Chondrocyte (in vitro differentiated cells): ENCODE data around the gene SDHB. TPM values are rescaled to one million over a fixed set of nuclear protein-coding genes. Genes with fewer than 3 reads are reported as not detected.
A peak's percentile ranks its signal among the peaks of the same experiment; 100 is the strongest.

Experiments used
- DNase-seq: peaks from one replicate; pipeline ENCODE4 v3.0.0; 2021; ENCODE audit warnings: mixed read lengths, low spot score
- H3K27ac Mint-ChIP-seq: one replicate; pipeline ENCODE4 v1.8.0; 2021; ENCODE audit warnings: mild to moderate bottlenecking, moderate library complexity, mixed read lengths; ENCODE audit not compliant: unreplicated experiment
- H3K27me3 Mint-ChIP-seq: 2 replicates; pipeline ENCODE4 v1.8.0; 2021; ENCODE audit warnings: low read depth, mixed read lengths
- H3K36me3 Mint-ChIP-seq: 2 replicates; pipeline ENCODE4 v1.8.0; 2021; ENCODE audit warnings: low read depth, mixed read lengths
- H3K4me1 Mint-ChIP-seq: 2 replicates; pipeline ENCODE4 v1.8.0; 2021; ENCODE audit warnings: low read depth, mild to moderate bottlenecking, mixed read lengths
- H3K4me3 Mint-ChIP-seq: one replicate; pipeline ENCODE4 v1.8.0; 2021; ENCODE audit warnings: mild to moderate bottlenecking, moderate library complexity, mixed read lengths; ENCODE audit not compliant: unreplicated experiment
- H3K9me3 Mint-ChIP-seq: 2 replicates; pipeline ENCODE4 v1.8.0; 2021; ENCODE audit warnings: low read depth, mixed read lengths
- total RNA-seq: library from RNA; stranded (reverse); gene quantifications from 3 replicates; pipeline ENCODE4 v1.2.1, GENCODE V29; 2021
- TF ChIP-seq, protein P1 (sequence below): fragments of 200-600 bp; sonication (generic); IDR thresholded peaks from 2 replicates; pipeline ENCODE4 v1.5.0; 2021; ENCODE audit warnings: antibody characterized with exemption, mild to moderate bottlenecking, moderate library complexity

Gene SDHB
- total RNA-seq, 1 donor from 2014 or later = 54.7 TPM

DNA sequence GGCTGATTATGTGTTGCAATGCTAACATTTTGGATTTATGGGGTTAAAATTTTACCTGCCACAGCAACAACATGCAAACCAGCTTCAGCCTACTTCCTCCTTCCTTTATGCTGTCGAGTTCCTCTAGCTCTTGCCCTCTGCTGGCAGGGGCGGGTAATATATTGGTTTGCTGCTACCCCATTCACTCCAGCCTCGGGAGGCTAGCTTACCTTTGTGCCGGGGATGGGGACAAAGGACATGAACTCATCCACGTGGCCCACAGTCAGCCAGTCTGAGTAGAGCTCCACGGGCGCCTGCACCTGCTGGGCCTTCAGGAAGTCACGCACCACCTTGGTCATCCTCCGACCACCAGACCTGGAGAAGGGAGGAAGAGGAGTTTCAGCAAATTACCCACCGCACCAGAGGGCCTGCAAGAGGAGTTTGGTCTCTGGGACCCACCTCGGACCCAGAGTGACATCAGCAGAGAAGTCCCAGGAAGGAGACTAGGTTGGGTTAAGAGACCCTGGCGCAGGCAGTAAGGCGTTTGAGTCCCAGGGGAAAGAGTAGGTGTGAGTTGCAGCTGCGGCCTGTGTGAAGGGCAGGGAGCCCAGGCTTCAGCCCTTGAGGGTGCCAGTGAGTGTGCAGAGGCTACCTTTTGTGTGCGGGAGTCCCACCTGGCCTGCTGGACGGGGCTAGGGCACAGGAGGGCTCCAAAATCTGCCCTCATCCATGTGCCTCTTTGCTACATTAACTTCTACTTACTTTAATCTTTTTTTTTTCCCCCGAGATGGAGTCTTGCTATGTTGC, 21.8 kb upstream of the SDHB start:
- no peak overlapping the region for H3K4me3 Mint-ChIP-seq

DNA sequence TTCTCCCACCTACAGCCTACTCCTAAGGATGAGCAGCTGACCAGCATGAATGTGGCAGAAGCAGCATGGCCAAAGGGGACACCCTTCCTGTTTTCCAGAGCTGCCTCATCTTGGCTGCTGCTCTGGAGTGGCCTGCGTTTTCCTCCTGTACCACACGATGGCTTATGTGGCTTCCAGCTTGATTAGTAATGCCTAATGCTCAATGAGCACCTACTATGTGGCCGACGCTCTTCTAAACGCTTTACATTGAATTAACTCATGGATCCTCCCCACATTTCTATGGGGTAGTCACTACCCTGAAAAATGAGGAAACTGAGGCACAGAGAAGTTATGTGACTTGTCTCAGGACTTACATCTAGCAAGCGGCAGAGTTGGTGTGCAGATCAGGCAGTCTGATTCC, 18.0 kb upstream of the SDHB start:
- Mint-ChIP-seq H3K4me1 (no peaks in the 10 kb centered on the region), H3K36me3 (no peaks in the 10 kb centered on the region), H3K4me3 (no peak overlapping the region), H3K9me3 (no peaks in the 10 kb centered on the region), H3K27me3 (peaks cover under 1% of the 10 kb centered on the region), H3K27ac (no peak overlapping the region)
- TF ChIP-seq, protein P1, sequence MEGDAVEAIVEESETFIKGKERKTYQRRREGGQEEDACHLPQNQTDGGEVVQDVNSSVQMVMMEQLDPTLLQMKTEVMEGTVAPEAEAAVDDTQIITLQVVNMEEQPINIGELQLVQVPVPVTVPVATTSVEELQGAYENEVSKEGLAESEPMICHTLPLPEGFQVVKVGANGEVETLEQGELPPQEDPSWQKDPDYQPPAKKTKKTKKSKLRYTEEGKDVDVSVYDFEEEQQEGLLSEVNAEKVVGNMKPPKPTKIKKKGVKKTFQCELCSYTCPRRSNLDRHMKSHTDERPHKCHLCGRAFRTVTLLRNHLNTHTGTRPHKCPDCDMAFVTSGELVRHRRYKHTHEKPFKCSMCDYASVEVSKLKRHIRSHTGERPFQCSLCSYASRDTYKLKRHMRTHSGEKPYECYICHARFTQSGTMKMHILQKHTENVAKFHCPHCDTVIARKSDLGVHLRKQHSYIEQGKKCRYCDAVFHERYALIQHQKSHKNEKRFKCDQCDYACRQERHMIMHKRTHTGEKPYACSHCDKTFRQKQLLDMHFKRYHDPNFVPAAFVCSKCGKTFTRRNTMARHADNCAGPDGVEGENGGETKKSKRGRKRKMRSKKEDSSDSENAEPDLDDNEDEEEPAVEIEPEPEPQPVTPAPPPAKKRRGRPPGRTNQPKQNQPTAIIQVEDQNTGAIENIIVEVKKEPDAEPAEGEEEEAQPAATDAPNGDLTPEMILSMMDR = no peak
- peak; percentile 4 for DNase-seq

More for the DNA sequence above, 21.8 kb upstream of the SDHB start:
- no peak overlapping the region for H3K27ac Mint-ChIP-seq
- H3K4me1 Mint-ChIP-seq = no peaks in the 10 kb centered on the region
- peaks cover 3% of the 10 kb centered on the region for H3K27me3 Mint-ChIP-seq
- TF ChIP-seq, protein P1 = peak; percentile 72
- no peaks in the 10 kb centered on the region for H3K9me3 Mint-ChIP-seq
- H3K36me3 Mint-ChIP-seq = peaks cover 1% of the 10 kb centered on the region
- DNase-seq = peak; percentile 51

DNA sequence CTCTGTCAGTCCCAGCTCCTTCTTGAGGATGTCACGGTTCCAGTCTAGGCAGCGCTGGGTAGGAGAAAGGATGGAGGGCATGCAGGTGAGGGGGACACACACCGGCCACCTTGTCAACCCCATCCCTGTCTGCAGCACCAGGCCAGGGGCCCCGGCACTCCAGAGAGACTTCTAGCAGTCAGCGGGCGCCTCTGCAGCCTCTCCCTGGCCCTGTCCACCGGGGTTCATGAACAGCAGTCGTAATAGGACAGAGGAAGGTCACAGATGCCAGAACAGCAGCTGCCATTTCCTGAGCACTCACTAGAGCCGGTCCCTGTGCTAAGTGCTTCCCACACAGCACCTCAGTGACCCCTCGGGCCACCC, 16.3 kb upstream of the SDHB start:
- H3K36me3 Mint-ChIP-seq = no peaks in the 10 kb centered on the region
- no peak overlapping the region for H3K27ac Mint-ChIP-seq
- TF ChIP-seq, protein P1 = no peak
- no peaks in the 10 kb centered on the region for H3K9me3 Mint-ChIP-seq
- DNase-seq = peak; percentile 77
- H3K4me1 Mint-ChIP-seq = no peaks in the 10 kb centered on the region
- H3K27me3 Mint-ChIP-seq = no peaks in the 10 kb centered on the region
- no peak overlapping the region for H3K4me3 Mint-ChIP-seq

DNA sequence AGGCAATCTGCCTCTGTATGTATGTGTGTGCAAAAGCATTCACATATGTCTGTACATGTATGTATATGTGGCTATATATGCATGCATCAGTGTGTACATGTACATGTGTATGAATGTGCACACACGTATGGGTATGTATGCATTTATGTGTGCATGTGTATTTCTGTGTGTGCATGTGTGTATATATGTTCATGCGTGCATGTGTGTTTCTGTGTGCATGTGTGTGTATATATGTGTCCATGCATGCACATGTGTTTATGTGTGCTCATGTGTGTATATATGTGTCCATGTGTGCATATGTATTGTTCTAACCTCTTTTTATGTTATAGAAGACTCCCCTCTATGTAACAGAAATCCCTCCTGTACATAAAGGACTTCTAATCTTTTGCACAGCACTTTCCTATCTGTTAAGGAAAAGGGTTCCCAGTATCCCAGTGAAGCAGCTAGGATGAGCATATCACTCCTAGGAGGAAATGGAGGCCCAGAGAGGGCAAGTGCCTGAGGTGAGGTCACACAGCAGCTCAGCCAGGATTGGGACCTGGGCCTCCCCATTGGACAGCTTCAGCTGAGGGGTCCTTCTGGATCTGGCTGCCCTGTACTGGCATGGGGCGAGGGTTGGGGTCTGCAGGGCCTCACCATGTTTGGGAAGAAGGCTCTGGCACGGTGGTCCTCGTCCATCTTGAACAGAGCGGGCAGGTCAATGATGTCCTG, 15.8 kb upstream of the SDHB start:
- H3K4me1 Mint-ChIP-seq = no peaks in the 10 kb centered on the region
- peak; percentile 69 for DNase-seq
- H3K27ac Mint-ChIP-seq = no peak overlapping the region
- no peaks in the 10 kb centered on the region for H3K27me3 Mint-ChIP-seq
- H3K36me3 Mint-ChIP-seq = no peaks in the 10 kb centered on the region
- no peaks in the 10 kb centered on the region for H3K9me3 Mint-ChIP-seq
- TF ChIP-seq, protein P1 = no peak
- no peak overlapping the region for H3K4me3 Mint-ChIP-seq

DNA sequence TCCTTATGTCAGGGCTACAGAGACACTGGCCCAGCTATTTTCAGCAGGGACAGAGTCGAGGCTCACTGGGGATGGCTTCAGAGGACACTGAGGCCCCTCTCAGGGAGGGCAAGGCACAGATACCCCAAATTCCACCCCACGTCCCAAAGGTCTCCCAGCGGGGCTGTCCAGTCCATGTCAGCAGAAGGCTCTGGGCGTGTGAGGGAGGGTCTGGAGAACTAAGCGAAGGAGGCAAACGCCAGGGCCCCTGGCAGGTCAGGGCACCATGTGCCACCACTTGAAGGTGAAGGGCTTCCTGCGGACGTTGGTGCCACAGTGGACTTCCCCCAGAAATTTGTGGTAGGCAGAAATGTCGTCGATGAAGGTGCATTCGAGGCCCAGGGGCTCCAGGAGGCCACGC, 15.0 kb upstream of the SDHB start:
- TF ChIP-seq, protein P1 = no peak
- no peak for DNase-seq
- H3K27me3 Mint-ChIP-seq = no peaks in the 10 kb centered on the region
- H3K27ac Mint-ChIP-seq = no peak overlapping the region
- H3K4me1 Mint-ChIP-seq = peaks cover 5% of the 10 kb centered on the region
- H3K9me3 Mint-ChIP-seq = no peaks in the 10 kb centered on the region
- H3K4me3 Mint-ChIP-seq = no peak overlapping the region
- H3K36me3 Mint-ChIP-seq = no peaks in the 10 kb centered on the region
